ENCODE measurements around the gene E2F1.

E2F1 gene

GRCh38 chr20:33657704-33658095, 28.5 kb downstream of the E2F1 start:
- Histone ChIP-seq H3K4me1 (ENCODE audit: control insufficient read depth, low read depth, low read length) (no peaks in the 10 kb centered on the region), H3K4me3 (ENCODE audit: low read length) (no peak overlapping the region), H3K27me3 (ENCODE audit: control insufficient read depth, insufficient read depth, low read length) (no peaks in the 10 kb centered on the region), H3K36me3 (ENCODE audit: control insufficient read depth, low read depth, low read length) (peaks cover 6% of the 10 kb centered on the region), H3K9ac (ENCODE audit: low read length) (no peak overlapping the region), H3K27ac (ENCODE audit: low read length) (no peak overlapping the region), H3K9me3 (ENCODE audit: control insufficient read depth, low read depth, low read length) (no peaks in the 10 kb centered on the region)

GRCh38 chr20:33656783-33657703, 29.1 kb downstream of the E2F1 start:
- Histone ChIP-seq H3K27me3 (ENCODE audit: control insufficient read depth, insufficient read depth, low read length) (no peaks in the 10 kb centered on the region), H3K9me3 (ENCODE audit: control insufficient read depth, low read depth, low read length) (no peaks in the 10 kb centered on the region), H3K9ac (ENCODE audit: low read length) (no peak overlapping the region), H3K4me3 (ENCODE audit: low read length) (no peak overlapping the region), H3K36me3 (ENCODE audit: control insufficient read depth, low read depth, low read length) (peaks cover 6% of the 10 kb centered on the region), H3K4me1 (ENCODE audit: control insufficient read depth, low read depth, low read length) (no peaks in the 10 kb centered on the region), H3K27ac (ENCODE audit: low read length) (no peak overlapping the region)

GRCh38 chr20:33656010-33656782, 30.0 kb downstream of the E2F1 start:
- Histone ChIP-seq H3K4me1 (ENCODE audit: control insufficient read depth, low read depth, low read length) (no peaks in the 10 kb centered on the region), H3K9ac (ENCODE audit: low read length) (no peak overlapping the region), H3K27ac (ENCODE audit: low read length) (no peak overlapping the region), H3K27me3 (ENCODE audit: control insufficient read depth, insufficient read depth, low read length) (no peaks in the 10 kb centered on the region), H3K9me3 (ENCODE audit: control insufficient read depth, low read depth, low read length) (no peaks in the 10 kb centered on the region), H3K36me3 (ENCODE audit: control insufficient read depth, low read depth, low read length) (peaks cover 6% of the 10 kb centered on the region), H3K4me3 (ENCODE audit: low read length) (no peak overlapping the region)

GRCh38 chr20:33655164-33655563, 31.0 kb downstream of the E2F1 start:
- H3K9ac ChIP-seq (ENCODE audit: low read length): no peak overlapping the region
- H3K4me1 ChIP-seq (ENCODE audit: control insufficient read depth, low read depth, low read length): no peaks in the 10 kb centered on the region
- H3K4me3 ChIP-seq (ENCODE audit: low read length): no peak overlapping the region
- no peaks in the 10 kb centered on the region for H3K27me3 ChIP-seq (ENCODE audit: control insufficient read depth, insufficient read depth, low read length)
- no peaks in the 10 kb centered on the region for H3K9me3 ChIP-seq (ENCODE audit: control insufficient read depth, low read depth, low read length)
- peaks cover 6% of the 10 kb centered on the region for H3K36me3 ChIP-seq (ENCODE audit: control insufficient read depth, low read depth, low read length)
- no peak overlapping the region for H3K27ac ChIP-seq (ENCODE audit: low read length)

- no peaks in the 10 kb centered on the region for H3K9me3 ChIP-seq (ENCODE audit: control insufficient read depth, low read depth, low read length)
- no peak overlapping the region for H3K27ac ChIP-seq (ENCODE audit: low read length)
- H3K9ac ChIP-seq (ENCODE audit: low read length): no peak overlapping the region
- H3K4me3 ChIP-seq (ENCODE audit: low read length): no peak overlapping the region
- peaks cover 6% of the 10 kb centered on the region for H3K36me3 ChIP-seq (ENCODE audit: control insufficient read depth, low read depth, low read length)
- H3K4me1 ChIP-seq (ENCODE audit: control insufficient read depth, low read depth, low read length): no peaks in the 10 kb centered on the region
- H3K27me3 ChIP-seq (ENCODE audit: control insufficient read depth, insufficient read depth, low read length): no peaks in the 10 kb centered on the region
Observed at GRCh38 chr20:33654680-33655161, 31.5 kb downstream of the E2F1 start.

GRCh38 chr20:33653900-33654596, 32.1 kb downstream of the E2F1 start:
- Histone ChIP-seq H3K27ac (ENCODE audit: low read length) (no peak overlapping the region), H3K27me3 (ENCODE audit: control insufficient read depth, insufficient read depth, low read length) (no peaks in the 10 kb centered on the region), H3K9ac (ENCODE audit: low read length) (no peak overlapping the region), H3K9me3 (ENCODE audit: control insufficient read depth, low read depth, low read length) (no peaks in the 10 kb centered on the region), H3K4me1 (ENCODE audit: control insufficient read depth, low read depth, low read length) (no peaks in the 10 kb centered on the region), H3K4me3 (ENCODE audit: low read length) (no peak overlapping the region), H3K36me3 (ENCODE audit: control insufficient read depth, low read depth, low read length) (peaks cover 6% of the 10 kb centered on the region)

- peaks cover 6% of the 10 kb centered on the region for H3K36me3 ChIP-seq (ENCODE audit: control insufficient read depth, low read depth, low read length)
- H3K9me3 ChIP-seq (ENCODE audit: control insufficient read depth, low read depth, low read length): no peaks in the 10 kb centered on the region
- no peaks in the 10 kb centered on the region for H3K4me1 ChIP-seq (ENCODE audit: control insufficient read depth, low read depth, low read length)
- H3K27me3 ChIP-seq (ENCODE audit: control insufficient read depth, insufficient read depth, low read length): no peaks in the 10 kb centered on the region
- no peak overlapping the region for H3K9ac ChIP-seq (ENCODE audit: low read length)
- H3K4me3 ChIP-seq (ENCODE audit: low read length): no peak overlapping the region
- no peak overlapping the region for H3K27ac ChIP-seq (ENCODE audit: low read length)
Observed at GRCh38 chr20:33653218-33653899, 32.8 kb downstream of the E2F1 start.

GRCh38 chr20:33651562-33652048, 34.6 kb downstream of the E2F1 start:
- H3K36me3 ChIP-seq (ENCODE audit: control insufficient read depth, low read depth, low read length): no peaks in the 10 kb centered on the region
- H3K4me3 ChIP-seq (ENCODE audit: low read length): no peak overlapping the region
- no peaks in the 10 kb centered on the region for H3K4me1 ChIP-seq (ENCODE audit: control insufficient read depth, low read depth, low read length)
- H3K9ac ChIP-seq (ENCODE audit: low read length): no peak overlapping the region
- H3K27ac ChIP-seq (ENCODE audit: low read length): no peak overlapping the region
- no peaks in the 10 kb centered on the region for H3K9me3 ChIP-seq (ENCODE audit: control insufficient read depth, low read depth, low read length)
- H3K27me3 ChIP-seq (ENCODE audit: control insufficient read depth, insufficient read depth, low read length): no peaks in the 10 kb centered on the region

GRCh38 chr20:33650753-33651561, 35.2 kb downstream of the E2F1 start:
- Histone ChIP-seq H3K9ac (ENCODE audit: low read length) (no peak overlapping the region), H3K9me3 (ENCODE audit: control insufficient read depth, low read depth, low read length) (no peaks in the 10 kb centered on the region), H3K4me1 (ENCODE audit: control insufficient read depth, low read depth, low read length) (no peaks in the 10 kb centered on the region), H3K27ac (ENCODE audit: low read length) (no peak overlapping the region), H3K4me3 (ENCODE audit: low read length) (no peak overlapping the region), H3K36me3 (ENCODE audit: control insufficient read depth, low read depth, low read length) (no peaks in the 10 kb centered on the region), H3K27me3 (ENCODE audit: control insufficient read depth, insufficient read depth, low read length) (no peaks in the 10 kb centered on the region)

- Histone ChIP-seq H3K9me3 (ENCODE audit: control insufficient read depth, low read depth, low read length) (no peaks in the 10 kb centered on the region), H3K27me3 (ENCODE audit: control insufficient read depth, insufficient read depth, low read length) (no peaks in the 10 kb centered on the region), H3K27ac (ENCODE audit: low read length) (no peak overlapping the region)
Observed at GRCh38 chr20:33650111-33650752, 36.0 kb downstream of the E2F1 start.

More at GRCh38 chr20:33650111-33650752, 36.0 kb downstream of the E2F1 start:
- Histone ChIP-seq H3K9ac (ENCODE audit: low read length) (no peak overlapping the region), H3K4me3 (ENCODE audit: low read length) (no peak overlapping the region), H3K4me1 (ENCODE audit: control insufficient read depth, low read depth, low read length) (no peaks in the 10 kb centered on the region), H3K36me3 (ENCODE audit: control insufficient read depth, low read depth, low read length) (peaks cover 4% of the 10 kb centered on the region)

Data from iPS-18a (cell line).